Muscle layer of duodenum (tissue), 2 donors: ENCODE results near the gene TTC39A.

Source experiments
- H3K27ac ChIP-seq: one replicate; pipeline ENCODE4 v1.7.0; 2013; ENCODE audit warnings: mild to moderate bottlenecking, low read length
- H3K27me3 ChIP-seq: one replicate; pipeline ENCODE4 v1.7.0; 2013; ENCODE audit warnings: low read depth, mild to moderate bottlenecking, control low read depth, low read length
- H3K36me3 ChIP-seq, 2 donors: one replicate each; pipeline ENCODE4 v1.7.0; 2013; ENCODE audit warnings: low read length in 2 of 2, control low read depth in 1 of 2, mild to moderate bottlenecking in 1 of 2; ENCODE audit not compliant: insufficient read depth in 2 of 2, control insufficient read depth in 1 of 2
- H3K4me1 ChIP-seq, 2 donors: one replicate each; pipeline ENCODE4 v1.7.0; 2013; ENCODE audit warnings: low read length in 2 of 2, mild to moderate bottlenecking in 2 of 2, control low read depth in 1 of 2, moderate library complexity in 1 of 2; ENCODE audit not compliant: insufficient read depth in 2 of 2, control insufficient read depth in 1 of 2
- H3K4me3 ChIP-seq, 2 donors: one replicate each; pipeline ENCODE4 v1.7.0; 2013; ENCODE audit warnings: low read length in 2 of 2, low read depth in 1 of 2, mild to moderate bottlenecking in 1 of 2
- H3K9me3 ChIP-seq, 2 donors: one replicate each; pipeline ENCODE4 v1.7.0; 2013; ENCODE audit warnings: low read length in 2 of 2, control low read depth in 1 of 2, mild to moderate bottlenecking in 1 of 2; ENCODE audit not compliant: control insufficient read depth in 1 of 2
- donor health status: healthy.

Gene TTC39A

DNA sequence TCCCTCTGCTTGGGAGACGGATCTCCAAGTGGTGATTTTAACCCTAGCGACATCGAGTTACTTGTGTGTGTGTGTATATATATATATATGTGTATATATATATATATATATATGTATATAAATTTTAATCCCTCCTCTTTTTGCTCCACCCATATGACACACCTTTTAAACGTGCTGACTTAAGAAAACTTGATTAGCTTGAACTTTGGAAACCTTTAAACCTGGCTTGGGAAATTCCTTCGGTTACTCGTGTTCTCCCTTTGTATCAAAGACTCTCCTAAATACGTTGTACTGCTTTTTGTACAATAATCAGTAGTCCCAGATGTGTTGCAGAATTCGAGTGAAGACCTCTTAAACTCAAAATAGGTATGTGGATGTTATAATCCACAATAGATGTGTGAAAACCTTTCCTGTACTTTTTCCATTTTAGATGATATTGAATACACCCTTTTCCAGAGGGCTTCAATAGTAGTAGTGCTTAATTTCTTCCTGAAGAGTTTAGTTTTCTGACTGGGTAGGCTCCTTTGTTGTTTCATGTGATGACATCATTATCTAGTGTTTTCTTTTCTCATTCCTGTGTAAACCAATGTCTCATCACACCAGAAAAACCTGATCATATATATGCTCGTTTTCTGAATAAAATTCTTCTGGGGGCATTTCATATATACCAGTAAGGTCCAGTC, 92.9 kb downstream of the TTC39A start:
- Histone ChIP-seq H3K27me3 (no peaks in the 10 kb centered on the region), H3K27ac (peak overlapping the region; percentile 97), H3K4me3 (peak overlapping the region; percentile 93 to 98), H3K36me3 (peaks cover 0 to 6% of the 10 kb centered on the region in 2 donors), H3K9me3 (no peaks in the 10 kb centered on the region), H3K4me1 (peaks cover 22 to 30% of the 10 kb centered on the region in 2 donors)
